Measurements from ENCODE around the gene RXRB.
A peak's percentile ranks its signal among the peaks of the same experiment; 100 is the strongest.

Gene RXRB

DNA sequence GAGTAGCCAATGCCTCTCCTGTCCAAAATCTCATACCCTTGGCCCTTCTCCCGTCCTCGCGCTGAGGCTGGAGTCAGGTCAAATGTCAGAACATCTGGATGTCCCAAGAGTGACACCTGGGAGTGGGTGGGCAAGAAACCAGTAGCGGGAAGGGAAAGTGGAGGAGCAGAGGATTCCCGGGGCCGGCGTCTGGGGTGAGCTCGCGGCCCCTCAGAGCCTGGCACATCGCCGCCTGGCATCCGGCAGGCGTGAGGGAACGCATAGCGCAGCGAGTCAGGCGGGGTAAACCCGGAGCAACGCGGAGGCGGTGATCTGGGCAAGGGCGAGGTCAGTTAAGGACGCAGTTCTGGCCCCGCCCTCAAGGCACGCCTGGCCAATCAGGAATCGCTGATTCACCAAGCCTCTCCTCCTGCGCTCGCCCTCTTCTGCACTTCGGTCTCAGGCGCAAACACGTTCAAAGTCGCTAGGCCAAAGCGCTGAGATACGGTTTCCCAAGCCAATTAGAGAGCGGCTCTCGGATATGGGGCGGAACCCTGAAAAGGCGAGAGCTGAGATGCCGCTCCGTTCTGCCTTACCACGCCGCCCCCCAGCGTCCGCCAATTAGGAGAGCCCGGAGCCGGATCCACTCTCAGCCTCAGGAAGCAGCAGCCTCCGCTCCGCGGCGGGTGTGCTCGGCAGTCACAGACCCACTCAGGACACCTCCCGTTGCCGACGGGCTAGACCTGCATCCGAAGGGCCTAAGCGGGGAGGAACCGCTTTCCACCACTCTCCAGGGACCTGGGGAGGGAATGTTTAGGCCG lies 48.7 kb upstream of the RXRB start:
- H3F3A ChIP-seq (ENCODE audit: low read depth) = no peaks in the 10 kb centered on the region

DNA sequence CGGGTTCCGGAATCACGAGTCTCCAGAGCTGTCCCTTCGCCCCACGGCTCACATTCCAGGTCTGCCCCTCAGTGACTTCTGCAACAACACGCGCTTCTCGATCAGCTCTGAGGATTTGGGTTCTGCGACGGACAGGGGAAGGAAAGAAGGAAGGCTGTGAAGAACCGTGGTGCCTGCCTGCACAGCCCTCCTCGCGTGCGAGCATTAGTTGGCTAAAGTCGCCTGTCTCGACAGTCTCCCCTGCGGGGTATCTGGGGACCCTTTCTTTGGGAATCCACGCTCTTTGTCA lies 48.1 kb upstream of the RXRB start:
- peaks cover 4% of the 10 kb centered on the region; the same call in 1 of the 2 replicates for H3K36me3 ChIP-seq (ENCODE audit: insufficient read depth, low read length)
- H3K4me2 ChIP-seq (ENCODE audit: low read depth, low read length, poor library complexity, severe bottlenecking) = peak overlapping the region; percentile 99
- peaks cover 13% of the 10 kb centered on the region for H3K79me2 ChIP-seq (ENCODE audit: insufficient read depth, low read length)
- no peaks in the 10 kb centered on the region for H3K9me2 ChIP-seq (replicated peaks; ENCODE audit: low read depth, low read length)
- peak overlapping the region; percentile 86 for H3K4me3 ChIP-seq (ENCODE audit: low read length, poor library complexity, severe bottlenecking)
- H3K4me1 ChIP-seq (ENCODE audit: insufficient read depth, low read length, poor library complexity, severe bottlenecking) = peaks cover 22% of the 10 kb centered on the region
- TF ChIP-seq EZH2phosphoT487 (IDR thresholded peaks at IDR 0.05; ENCODE audit: borderline replicate concordance) (no peak), CTCF (conservative IDR thresholded peaks at IDR 0.05; ENCODE audit: low read length) (0 out of 2 replicates have a peak, but pooled peaks have one; percentile 32)
- no peaks in the 10 kb centered on the region for H3K9me3 ChIP-seq (ENCODE audit: insufficient read depth, low read depth, low read length)
- H3F3A ChIP-seq (ENCODE audit: low read depth) = no peaks in the 10 kb centered on the region
- H3K9ac ChIP-seq (ENCODE audit: low read depth, low read length, poor library complexity, severe bottlenecking) = peak overlapping the region; percentile 81
- H3K27me3 ChIP-seq (ENCODE audit: insufficient read depth, low read length, poor library complexity, severe bottlenecking) = no peaks in the 10 kb centered on the region
- peak overlapping the region; percentile 91 for H2AFZ ChIP-seq (ENCODE audit: low read length)
- no peaks in the 10 kb centered on the region for H4K20me1 ChIP-seq (ENCODE audit: insufficient read depth, low read length, poor library complexity, severe bottlenecking)

More for the DNA sequence above, 48.7 kb upstream of the RXRB start:
- no peaks in the 10 kb centered on the region for H4K20me1 ChIP-seq (ENCODE audit: insufficient read depth, low read length, poor library complexity, severe bottlenecking)
- H3K4me2 ChIP-seq (ENCODE audit: low read depth, low read length, poor library complexity, severe bottlenecking) = peak overlapping the region; percentile 99
- no peaks in the 10 kb centered on the region for H3K27me3 ChIP-seq (ENCODE audit: insufficient read depth, low read length, poor library complexity, severe bottlenecking)
- H3K9me2 ChIP-seq (replicated peaks; ENCODE audit: low read depth, low read length) = no peaks in the 10 kb centered on the region
- peaks cover 13% of the 10 kb centered on the region for H3K79me2 ChIP-seq (ENCODE audit: insufficient read depth, low read length)
- H3K36me3 ChIP-seq (ENCODE audit: insufficient read depth, low read length) = peaks cover 4% of the 10 kb centered on the region; the same call in 1 of the 2 replicates
- H3K4me3 ChIP-seq (ENCODE audit: low read length, poor library complexity, severe bottlenecking) = peak overlapping the region; percentile 86
- H3K9me3 ChIP-seq (ENCODE audit: insufficient read depth, low read depth, low read length) = no peaks in the 10 kb centered on the region
- H3K4me1 ChIP-seq (ENCODE audit: insufficient read depth, low read length, poor library complexity, severe bottlenecking) = peaks cover 22% of the 10 kb centered on the region
- H2AFZ ChIP-seq (ENCODE audit: low read length) = peak overlapping the region; percentile 91
- H3K9ac ChIP-seq (ENCODE audit: low read depth, low read length, poor library complexity, severe bottlenecking) = peak overlapping the region; percentile 94
- TF ChIP-seq CTCF (conservative IDR thresholded peaks at IDR 0.05; ENCODE audit: low read length) (no peak), EZH2phosphoT487 (IDR thresholded peaks at IDR 0.05; ENCODE audit: borderline replicate concordance) (no peak)

DNA sequence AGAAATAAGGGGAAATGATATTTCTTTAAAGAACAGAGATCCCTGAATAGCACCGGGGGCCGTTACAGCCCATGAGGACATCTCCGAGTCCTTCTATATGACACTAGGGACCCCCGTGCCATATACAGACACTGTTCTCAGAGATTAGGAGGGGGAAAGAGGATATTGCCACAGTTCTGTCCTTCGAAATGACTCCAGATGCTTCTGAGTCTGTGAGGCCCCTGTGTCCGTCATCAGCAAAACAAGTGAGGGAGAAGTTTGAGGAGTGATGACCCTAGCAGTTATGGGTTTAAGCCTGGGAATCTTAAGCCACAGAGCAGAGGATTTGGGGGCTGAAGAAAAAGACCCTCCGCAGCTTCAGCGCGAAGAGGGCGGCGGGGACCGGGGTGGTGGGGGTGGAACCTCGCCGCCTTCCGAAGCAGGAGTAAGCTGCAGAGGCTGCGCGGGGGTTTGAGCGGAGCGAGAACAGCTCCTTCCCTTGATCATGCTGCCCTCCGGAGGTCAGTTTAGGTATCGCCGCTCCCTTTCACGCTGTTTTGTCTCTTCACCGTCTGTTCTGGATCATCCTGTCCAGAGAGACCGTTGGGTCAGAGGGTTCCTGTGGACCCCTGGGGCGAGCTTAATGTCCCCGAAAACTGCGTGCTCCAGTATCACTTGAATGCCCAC lies 47.6 kb upstream of the RXRB start:
- H3K9me2 ChIP-seq (replicated peaks; ENCODE audit: low read depth, low read length) = no peaks in the 10 kb centered on the region
- no peaks in the 10 kb centered on the region for H3K9me3 ChIP-seq (ENCODE audit: insufficient read depth, low read depth, low read length)
- H3K4me3 ChIP-seq (ENCODE audit: low read length, poor library complexity, severe bottlenecking) = peak overlapping the region; percentile 86
- H3K4me1 ChIP-seq (ENCODE audit: insufficient read depth, low read length, poor library complexity, severe bottlenecking) = peaks cover 22% of the 10 kb centered on the region
- no peaks in the 10 kb centered on the region for H3K27me3 ChIP-seq (ENCODE audit: insufficient read depth, low read length, poor library complexity, severe bottlenecking)
- peaks cover 13% of the 10 kb centered on the region for H3K79me2 ChIP-seq (ENCODE audit: insufficient read depth, low read length)
- H3K9ac ChIP-seq (ENCODE audit: low read depth, low read length, poor library complexity, severe bottlenecking) = peak overlapping the region; percentile 81
- H3K4me2 ChIP-seq (ENCODE audit: low read depth, low read length, poor library complexity, severe bottlenecking) = peak overlapping the region; percentile 99
- no peaks in the 10 kb centered on the region for H3F3A ChIP-seq (ENCODE audit: low read depth)
- peak overlapping the region; percentile 91 for H2AFZ ChIP-seq (ENCODE audit: low read length)
- H3K36me3 ChIP-seq (ENCODE audit: insufficient read depth, low read length) = peaks cover 4% of the 10 kb centered on the region; the same call in 1 of the 2 replicates
- no peaks in the 10 kb centered on the region for H4K20me1 ChIP-seq (ENCODE audit: insufficient read depth, low read length, poor library complexity, severe bottlenecking)
- TF ChIP-seq CTCF (conservative IDR thresholded peaks at IDR 0.05; ENCODE audit: low read length) (peak; percentile 81), EZH2phosphoT487 (IDR thresholded peaks at IDR 0.05; ENCODE audit: borderline replicate concordance) (no peak)
